H1 (cell line): ENCODE measurements around the gene ZCRB1. TPM values are rescaled to one million over a fixed set of nuclear protein-coding genes. Genes with fewer than 3 reads are reported as not detected.

Experiments used
- BCL11A ChIP-seq, 2 experiments: IDR thresholded peaks; one replicate each; pipeline ENCODE4 v1.6.1; 2011; ENCODE audit warnings: low read depth in 2 of 2, low read length in 2 of 2, mild to moderate bottlenecking in 2 of 2
- CHD1 ChIP-seq: IDR thresholded peaks from 2 replicates; pipeline ENCODE4 v1.6.1; 2012; ENCODE audit warnings: low read depth, low read length, improper control_type of control experiment
- CHD2 ChIP-seq: IDR thresholded peaks from 2 replicates; pipeline ENCODE4 v1.6.1; 2012; ENCODE audit warnings: low read length, improper control_type of control experiment
- FOSL1 ChIP-seq: IDR thresholded peaks from 2 replicates; pipeline ENCODE4 v1.6.1; 2011; ENCODE audit warnings: mild to moderate bottlenecking, low read depth, low read length, moderate library complexity; ENCODE audit not compliant: insufficient read depth
- GTF2F1 ChIP-seq: IDR thresholded peaks from 2 replicates; pipeline ENCODE4 v1.6.1; 2012; ENCODE audit warnings: low read depth, low read length, improper control_type of control experiment, borderline replicate concordance
- KDM5A ChIP-seq: fragments of 200-600 bp; IDR thresholded peaks from 2 replicates; pipeline ENCODE4 v1.7.1; 2012; ENCODE audit warnings: mild to moderate bottlenecking, low read length, inconsistent platforms, mixed read lengths
- TCF12 ChIP-seq: IDR thresholded peaks from 2 replicates; pipeline ENCODE4 v1.6.1; 2011; ENCODE audit warnings: low read depth, mild to moderate bottlenecking, low read length
- polyA plus RNA-seq, 7 experiments: library from polyadenylated mRNA; depleted of rRNA in 3 of 7; stranded (reverse) in 5 of 7; unstranded in 2 of 7; fragments of >200 nt in 5 of 7; fragments of 200-250 nt in 2 of 7; gene quantifications; 1 replicate in 5 of 7; 2 replicates in 1 of 7; 4 replicates in 1 of 7; pipeline versions ENCODE4 v1.2.1 to v1.2.3, GENCODE V29; 2011 to 2013; ENCODE audit warnings: missing spikeins in 2 of 7, mixed read lengths in 2 of 7
- total RNA-seq: library from RNA; stranded (reverse); fragmentation: NEBNext Ultra II Directional; extraction: Animal tissue kit (Norgen Biotek cat#: 25700); gene quantifications from 2 replicates; pipeline ENCODE4 v1.2.1, GENCODE V29; 2021

ZCRB1 gene
- total and polyA plus RNA-seq, 2 of the 8 experiments (the other 6 are each of a cell fraction or from before 2014, with no cell fraction given): 22.0 to 52.5 TPM

DNA sequence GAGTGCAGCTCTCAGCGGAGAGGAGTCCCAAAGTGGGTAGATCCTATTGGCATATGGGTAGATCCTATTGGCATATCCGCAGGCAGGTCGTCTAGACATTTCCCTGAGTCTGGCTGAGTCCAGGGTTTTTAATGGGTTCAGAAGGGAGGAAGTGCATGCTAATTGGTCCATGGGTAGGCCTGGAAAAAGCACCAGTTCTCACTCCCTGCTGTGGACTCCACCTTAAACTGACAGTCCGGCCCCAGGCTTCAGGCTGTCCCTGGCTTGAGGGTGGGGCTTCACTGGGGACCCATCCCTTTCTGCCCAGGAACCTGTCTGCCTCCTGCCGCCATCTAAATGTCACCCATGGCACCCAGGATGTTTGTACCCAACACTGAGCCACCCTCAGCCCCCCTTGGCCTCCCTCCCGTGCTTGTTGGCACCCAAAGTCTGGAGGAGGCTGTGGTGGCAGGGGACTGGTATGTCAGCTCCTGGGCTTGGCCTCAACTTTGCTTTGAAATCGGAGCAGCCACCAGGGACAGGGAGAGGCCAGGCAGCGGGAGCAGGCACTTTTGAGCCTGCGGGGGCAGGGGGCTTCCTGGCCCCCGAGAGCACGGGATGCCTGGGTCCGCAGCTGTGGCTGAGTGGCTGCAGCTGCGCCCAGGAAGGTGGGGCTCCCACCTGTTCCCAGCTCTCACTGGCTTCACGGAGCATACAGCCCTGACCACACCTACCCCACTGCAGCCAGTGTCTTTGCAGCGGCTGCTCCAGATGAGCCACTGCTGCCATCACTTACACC is 58.3 kb downstream of the ZCRB1 start (continued):
- TF ChIP-seq FOSL1: no peak
- no peak for TF ChIP-seq TCF12
- no peak for TF ChIP-seq BCL11A (IDR thresholded peaks at IDR 0.05; ENCODE audit: low read depth in 2 of 2, low read length in 2 of 2)
- no peak for TF ChIP-seq KDM5A
- TF ChIP-seq CHD2: no peak
- TF ChIP-seq GTF2F1: no peak
- no peak for TF ChIP-seq CHD1
- TF ChIP-seq, all 59 proteins: peak for 0
